ENCODE measurements around the gene RPA3.

Gene RPA3

GRCh38 chr7:7696458-7697119, 21.8 kb downstream of the RPA3 start:
- no peak for TF ChIP-seq CTCF (IDR thresholded peaks at IDR 0.05; ENCODE audit: extremely low read depth, missing control alignments)
- no peak for DNase-seq (ENCODE audit: low spot score)

- no peak for TF ChIP-seq CTCF (IDR thresholded peaks at IDR 0.05; ENCODE audit: extremely low read depth, missing control alignments)
- no peak for DNase-seq (ENCODE audit: low spot score)
Observed at GRCh38 chr7:7695111-7695817, 23.1 kb downstream of the RPA3 start.

- no peak for DNase-seq (ENCODE audit: low spot score)
- no peak for TF ChIP-seq CTCF (IDR thresholded peaks at IDR 0.05; ENCODE audit: extremely low read depth, missing control alignments)
Observed at GRCh38 chr7:7694542-7694941, 23.9 kb downstream of the RPA3 start.

GRCh38 chr7:7693881-7694280, 24.5 kb downstream of the RPA3 start:
- no peak for TF ChIP-seq CTCF (IDR thresholded peaks at IDR 0.05; ENCODE audit: extremely low read depth, missing control alignments)
- DNase-seq (ENCODE audit: low spot score) = no peak

- TF ChIP-seq CTCF (IDR thresholded peaks at IDR 0.05; ENCODE audit: extremely low read depth, missing control alignments) = no peak
Observed at GRCh38 chr7:7688956-7689355, 29.5 kb downstream of the RPA3 start.

GRCh38 chr7:7688310-7688709, 30.1 kb downstream of the RPA3 start:
- no peak for DNase-seq (ENCODE audit: low spot score)
- TF ChIP-seq CTCF (IDR thresholded peaks at IDR 0.05; ENCODE audit: extremely low read depth, missing control alignments) = no peak

More at GRCh38 chr7:7688956-7689355, 29.5 kb downstream of the RPA3 start:
- DNase-seq (ENCODE audit: low spot score) = no peak

GRCh38 chr7:7687800-7688199, 30.6 kb downstream of the RPA3 start:
- TF ChIP-seq CTCF (IDR thresholded peaks at IDR 0.05; ENCODE audit: extremely low read depth, missing control alignments) = no peak
- no peak for DNase-seq (ENCODE audit: low spot score)

Data from GM20000 (cell line).